ENCODE results near the gene MARCHF3. TPM values are rescaled to one million over a fixed set of nuclear protein-coding genes. Genes with fewer than 3 reads are reported as not detected.

Gene MARCHF3
- total and polyA plus RNA-seq, 2 of the 13 experiments (the other 11 are each of a cell fraction or from before 2014, with no cell fraction given) = 4.8 to 11.9 TPM

DNA sequence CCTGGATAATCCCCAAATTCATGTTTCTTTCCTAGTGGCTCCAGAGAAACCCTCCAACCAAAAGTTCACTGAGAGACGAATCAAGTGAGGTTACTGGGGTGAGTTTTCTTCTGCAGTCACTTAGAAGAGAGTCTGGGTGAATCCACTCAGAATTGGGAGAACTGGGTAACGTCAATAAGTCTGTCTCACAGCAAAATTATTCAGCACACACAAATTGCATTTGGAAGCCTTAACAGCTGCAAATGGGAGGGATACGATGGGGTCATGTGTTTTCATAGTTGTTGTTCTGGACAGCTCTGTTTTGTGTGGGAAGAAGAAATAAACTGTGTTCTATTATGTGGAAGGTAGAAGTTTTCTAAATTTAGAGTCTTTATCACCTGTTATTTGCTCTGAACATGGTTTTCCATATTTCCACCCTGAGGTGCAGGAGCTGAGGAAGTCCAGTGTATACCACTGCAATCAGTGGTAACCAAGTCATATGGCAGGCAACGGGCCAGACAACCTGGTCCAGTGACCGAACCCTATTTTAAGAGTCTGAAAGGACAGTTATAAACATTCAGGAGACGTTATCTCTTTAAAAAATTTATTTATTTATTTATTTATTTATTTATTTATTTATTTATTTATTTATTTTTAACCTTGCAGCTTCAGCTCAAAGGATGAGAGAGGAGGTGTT lies 21.9 kb downstream of the MARCHF3 start:
- ATAC-seq = no peak
- DNase-seq (ENCODE audit: low spot score) = no peak
- Histone ChIP-seq H3K27ac (ENCODE audit: extremely low read length, insufficient read depth, low read length) (no peak overlapping the region), H2AFZ (ENCODE audit: low read length) (no peak overlapping the region), H3K4me3 (replicated peaks in 1 of 3; ENCODE audit: insufficient read depth in 1 of 3, low read depth in 2 of 3, low read length in 3 of 3) (no peak overlapping the region), H3K4me1 (ENCODE audit: insufficient read depth, low read length) (peaks cover 12% of the 10 kb centered on the region), H3K36me3 (replicated peaks in 1 of 2; ENCODE audit: control insufficient read depth in 1 of 2, insufficient read depth in 2 of 2, low read length in 2 of 2) (no peaks in the 10 kb centered on the region), H3K4me2 (ENCODE audit: low read depth, low read length) (no peak overlapping the region), H3K79me2 (ENCODE audit: insufficient read depth, low read length) (no peaks in the 10 kb centered on the region), H3K9ac (ENCODE audit: insufficient read depth, low read depth, low read length) (no peak overlapping the region), H3K27me3 (ENCODE audit: control insufficient read depth in 1 of 2, insufficient read depth in 2 of 2, low read length in 2 of 2) (no peaks in the 10 kb centered on the region), H4K20me1 (ENCODE audit: insufficient read depth, low read length) (no peaks in the 10 kb centered on the region), H3K9me3 (ENCODE audit: low read length) (no peaks in the 10 kb centered on the region)
- CTCF ChIA-PET (ENCODE audit: low intra/inter-chr PET ratio, low total read pairs) = no interaction called here
- WGBS (ENCODE audit: low lambda C conversion rate) = 94% methylated on average over 6 of the region's 6 CpGs
- BruUV-seq (replicated peaks) = no TSS peak
- no peak for FAIRE-seq
- intact Hi-C loops (cut with micrococcal nuclease; ENCODE audit: unreplicated experiment) (no loop called here), in situ Hi-C loops (cut with HindIII; ENCODE audit: extremely low pct_ligation_motif_present, low pct_unique_long_range_greater_than_20kb) (no loop called here)
- POLR2A ChIA-PET = interaction anchor here (0.5 kb wide), 1 partner anchor 64 kb away, joined by 4 read pairs; no protein-coding TSS in a partner anchor
- TF ChIP-seq REXO4 (CRISPR knock-in tag; IDR thresholded peaks at IDR 0.05; ENCODE audit: borderline replicate concordance) = no peak
- TF ChIP-seq ZFAT (CRISPR knock-in tag; conservative IDR thresholded peaks at IDR 0.05) = no peak
- TF ChIP-seq NFYB (CRISPR knock-in tag; IDR thresholded peaks at IDR 0.05) = no peak
- TF ChIP-seq RNF2 (conservative IDR thresholded peaks at IDR 0.05; ENCODE audit: low read depth) = no peak

DNA sequence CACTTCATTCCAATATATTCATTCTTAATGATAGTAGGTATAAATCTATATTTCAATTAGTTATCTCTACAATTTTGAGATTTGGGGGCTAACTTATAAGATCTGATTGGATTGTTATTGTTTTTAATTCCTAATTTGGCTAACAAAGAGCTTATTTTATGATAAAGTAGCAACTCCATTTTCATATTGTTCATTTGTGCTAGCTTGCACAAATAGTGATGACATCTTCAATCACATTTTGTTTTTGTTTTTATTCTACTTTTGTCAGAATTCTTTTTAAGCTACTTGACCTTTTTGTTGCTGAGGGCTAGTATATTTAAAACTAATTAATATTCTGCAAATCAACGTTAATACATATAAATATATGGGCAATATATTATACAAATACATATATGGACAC lies 22.8 kb downstream of the MARCHF3 start:
- Histone ChIP-seq H4K20me1 (ENCODE audit: insufficient read depth, low read length) (no peaks in the 10 kb centered on the region), H3K4me2 (ENCODE audit: low read depth, low read length) (no peak overlapping the region), H3K36me3 (replicated peaks in 1 of 2; ENCODE audit: control insufficient read depth in 1 of 2, insufficient read depth in 2 of 2, low read length in 2 of 2) (no peaks in the 10 kb centered on the region), H3K79me2 (ENCODE audit: insufficient read depth, low read length) (no peaks in the 10 kb centered on the region), H3K9ac (ENCODE audit: insufficient read depth, low read depth, low read length) (no peak overlapping the region), H3K27ac (ENCODE audit: extremely low read length, insufficient read depth, low read length) (no peak overlapping the region), H3K4me1 (ENCODE audit: insufficient read depth, low read length) (peaks cover 18% of the 10 kb centered on the region), H2AFZ (ENCODE audit: low read length) (no peak overlapping the region), H3K9me3 (ENCODE audit: low read length) (no peaks in the 10 kb centered on the region), H3K27me3 (ENCODE audit: control insufficient read depth in 1 of 2, insufficient read depth in 2 of 2, low read length in 2 of 2) (no peaks in the 10 kb centered on the region), H3K4me3 (replicated peaks in 1 of 3; ENCODE audit: insufficient read depth in 1 of 3, low read depth in 2 of 3, low read length in 3 of 3) (no peak overlapping the region)
- POLR2A ChIA-PET = no interaction called here
- peak in 1 of 2 experiments; percentile 33; a peak in 1 of 4 replicates for TF ChIP-seq MAFK (conservative IDR thresholded peaks at IDR 0.05 in 1 of 2, IDR thresholded peaks at IDR 0.05 in 1 of 2; ENCODE audit: low read length in 2 of 2)
- TF ChIP-seq RFX3 (CRISPR knock-in tag; IDR thresholded peaks at IDR 0.05) = no peak
- intact Hi-C loops (cut with micrococcal nuclease; ENCODE audit: unreplicated experiment) (no loop called here), in situ Hi-C loops (cut with HindIII; ENCODE audit: extremely low pct_ligation_motif_present, low pct_unique_long_range_greater_than_20kb) (no loop called here)
- WGBS (ENCODE audit: low lambda C conversion rate) = 67% methylated on average over 1 of the region's 1 CpG
- CTCF ChIA-PET (ENCODE audit: low intra/inter-chr PET ratio, low total read pairs) = no interaction called here
- no peak for DNase-seq (ENCODE audit: low spot score)
- no peak for FAIRE-seq
- no TSS peak for BruUV-seq (replicated peaks)
- no peak for ATAC-seq
